HepG2 (cell line): ENCODE data around the gene RGS19. TPM values are rescaled to one million over a fixed set of nuclear protein-coding genes. Genes with fewer than 3 reads are reported as not detected.

Source experiments
- ATAC-seq: fragments of 200-7000 bp; cut with Tn5 transposase; 3 replicates; pipeline ENCODE4 v1.9.1; 2020; ENCODE audit warnings: mild to moderate bottlenecking, moderate library complexity
- BruUV-seq: library from RNA; stranded (reverse); fragments of 400-500 nt; replicated peaks from 2 replicates; lab custom pipeline; 2021; lab: Mats Ljungman, UMichigan
- CTCF ChIA-PET: fragments of 300-600 bp; formaldehyde crosslinking; extraction: SDS; loops from one replicate; lab custom pipeline; 2021; ENCODE audit warnings: low total read pairs, inconsistent platforms, low intra/inter-chr PET ratio; lab: Yijun Ruan, JAX
- POLR2A ChIA-PET: fragments of 350-600 bp; sonication (Branson Sonifier 250); formaldehyde crosslinking; loops from one replicate; lab custom pipeline; 2020; ENCODE audit warnings: antibody characterized with exemption, inconsistent platforms; lab: Yijun Ruan, JAX
- DNase-seq: peaks from one replicate; pipeline ENCODE4 v3.0.0-alpha.2; 2015; ENCODE audit warnings: low spot score
- FAIRE-seq: peaks from 3 replicates; lab custom pipeline; 2011; peaks lifted over from hg19 to GRCh38; lab: Jason Lieb, UNC
- H2AFZ ChIP-seq: one replicate; pipeline ENCODE4 v1.6.1; 2011; ENCODE audit warnings: low read length, inconsistent platforms
- H3K27ac ChIP-seq: fragments of 300-600 bp; 3 replicates; pipeline ENCODE4 v1.8.0; 2011; ENCODE audit warnings: mixed run types, mild to moderate bottlenecking, mixed read lengths, low read length, inconsistent platforms; ENCODE audit not compliant: insufficient read depth; ENCODE audit errors: extremely low read length
- H3K27me3 ChIP-seq, 2 experiments: fragments of 200-600 bp in 1 of 2; 2 replicates in 1 of 2; 3 replicates in 1 of 2; pipeline versions ENCODE4 v1.6.0 to v1.8.0; 2011; ENCODE audit warnings: low read length in 2 of 2, mild to moderate bottlenecking in 2 of 2, moderate library complexity in 2 of 2, inconsistent platforms in 1 of 2; ENCODE audit not compliant: insufficient read depth in 2 of 2, control insufficient read depth in 1 of 2
- H3K36me3 ChIP-seq, 2 experiments: fragments of 200-600 bp in 1 of 2; replicated peaks in 1 of 2; 2 replicates in 1 of 2; 3 replicates in 1 of 2; pipeline versions ENCODE4 v1.5.1 to v1.8.0; 2011; ENCODE audit warnings: low read length in 2 of 2, inconsistent platforms in 1 of 2; ENCODE audit not compliant: insufficient read depth in 2 of 2, control insufficient read depth in 1 of 2
- H3K4me1 ChIP-seq: 2 replicates; pipeline ENCODE4 v1.5.1; 2012; ENCODE audit warnings: low read length, inconsistent platforms; ENCODE audit not compliant: insufficient read depth
- H3K4me2 ChIP-seq: 2 replicates; pipeline ENCODE4 v1.6.0; 2011; ENCODE audit warnings: low read depth, low read length, inconsistent platforms
- H3K4me3 ChIP-seq, 3 experiments: fragments of 200-600 bp in 1 of 3; sonication (generic), shearing (Covaris generic) in 1 of 3; replicated peaks in 1 of 3; 2 replicates each; pipeline ENCODE4 v1.5.1; 2011 to 2016; ENCODE audit warnings: low read length in 3 of 3, inconsistent platforms in 2 of 3, low read depth in 2 of 3, mild to moderate bottlenecking in 2 of 3, control low read depth in 1 of 3, mixed read lengths in 1 of 3; ENCODE audit not compliant: insufficient read depth in 1 of 3
- H3K79me2 ChIP-seq: one replicate; pipeline ENCODE4 v1.6.1; 2011; ENCODE audit warnings: low read length, inconsistent platforms; ENCODE audit not compliant: insufficient read depth
- H3K9ac ChIP-seq: 2 replicates; pipeline ENCODE4 v1.6.0; 2011; ENCODE audit warnings: mild to moderate bottlenecking, low read depth, low read length, inconsistent platforms; ENCODE audit not compliant: insufficient read depth
- H3K9me3 ChIP-seq: 2 replicates; pipeline ENCODE4 v1.5.1; 2012; ENCODE audit warnings: mild to moderate bottlenecking, low read length
- H4K20me1 ChIP-seq: 2 replicates; pipeline ENCODE4 v1.6.0; 2011; ENCODE audit warnings: inconsistent platforms, mild to moderate bottlenecking, low read length, moderate library complexity; ENCODE audit not compliant: insufficient read depth
- ATF6 ChIP-seq: sonication (generic); formaldehyde crosslinking; conservative IDR thresholded peaks from 2 replicates; pipeline ENCODE4 v1.4.0; 2020; ENCODE audit warnings: missing genetic modification reagents
- CBX5 ChIP-seq: sonication (generic); formaldehyde crosslinking; IDR thresholded peaks from 2 replicates; pipeline ENCODE4 v1.4.0; 2020; ENCODE audit warnings: missing genetic modification reagents, borderline replicate concordance
- GTF3A ChIP-seq: sonication (generic); formaldehyde crosslinking; conservative IDR thresholded peaks from 2 replicates; pipeline ENCODE4 v1.4.0; 2020; ENCODE audit warnings: mild to moderate bottlenecking, missing genetic modification reagents
- KAT7 ChIP-seq: IDR thresholded peaks from 2 replicates; pipeline ENCODE4 v1.6.1; 2018; ENCODE audit warnings: borderline replicate concordance, missing compliant biosample characterization
- MXD3 ChIP-seq: IDR thresholded peaks from 2 replicates; pipeline ENCODE4 v1.6.1; 2016; ENCODE audit warnings: mild to moderate bottlenecking, missing biosample characterization, missing genetic modification reagents
- REXO4 ChIP-seq: sonication (generic); formaldehyde crosslinking; IDR thresholded peaks from 2 replicates; pipeline ENCODE4 v1.8.0; 2022; ENCODE audit warnings: missing genetic modification reagents, mild to moderate bottlenecking, borderline replicate concordance
- TARDBP ChIP-seq: sonication (generic); formaldehyde crosslinking; IDR thresholded peaks from 2 replicates; pipeline ENCODE4 v1.8.0; 2022; ENCODE audit warnings: mild to moderate bottlenecking, missing genetic modification reagents
- THYN1 ChIP-seq: sonication (generic); formaldehyde crosslinking; IDR thresholded peaks from 2 replicates; pipeline ENCODE4 v1.8.1; 2023; ENCODE audit warnings: low read depth, mild to moderate bottlenecking, moderate library complexity, missing genetic modification reagents, borderline replicate concordance
- TRIM24 ChIP-seq: sonication (generic); formaldehyde crosslinking; IDR thresholded peaks from 2 replicates; pipeline ENCODE4 v1.8.0; 2022; ENCODE audit warnings: mild to moderate bottlenecking, missing genetic modification reagents
- ZNF333 ChIP-seq: sonication (generic); formaldehyde crosslinking; IDR thresholded peaks from 2 replicates; pipeline ENCODE4 v1.4.0; 2020; ENCODE audit warnings: mild to moderate bottlenecking, missing genetic modification reagents, borderline replicate concordance
- ZNF549 ChIP-seq: sonication (generic); formaldehyde crosslinking; IDR thresholded peaks from 2 replicates; pipeline ENCODE4 v1.5.0; 2020; ENCODE audit warnings: missing genetic modification reagents
- WGBS: methylation state at CpG from one replicate; pipeline ENCODE4 v1.1.6; 2017; ENCODE audit warnings: low lambda C conversion rate; 5-methylcytosine and 5-hydroxymethylcytosine counted together
- in situ Hi-C: cut with HindIII; loops from 2 replicates; pipeline ENCODE4 v1.10.0; 2017; ENCODE audit warnings: low pct_unique_long_range_greater_than_20kb; ENCODE audit not compliant: extremely low pct_ligation_motif_present
- intact Hi-C: fragments of 100-400 bp; cut with micrococcal nuclease; formaldehyde crosslinking; loops from one replicate; pipeline ENCODE4 v1.10.0; 2022; ENCODE audit not compliant: unreplicated experiment
- polyA plus RNA-seq, 8 experiments: library from polyadenylated mRNA; depleted of rRNA in 3 of 8; stranded (reverse) in 7 of 8; unstranded in 1 of 8; fragments of >200 nt; fragmentation: Illumina TruSeq in 4 of 8; extraction: Trizol in 4 of 8; gene quantifications; 2 replicates each; pipeline versions ENCODE4 v1.2.1 to v1.2.3, GENCODE V29; 2011 to 2016; ENCODE audit warnings: low read depth in 4 of 8, missing spikeins in 1 of 8, mixed read lengths in 1 of 8; ENCODE audit not compliant: insufficient read depth in 1 of 8
- total RNA-seq, 5 experiments: library from RNA; depleted of rRNA; stranded (reverse); fragments of >200 nt; fragmentation: Illumina TruSeq; extraction: Trizol; gene quantifications; 2 replicates each; pipeline ENCODE4 v1.2.3, GENCODE V29; 2016; ENCODE audit warnings: low read depth in 1 of 5

The RGS19 gene
- total and polyA plus RNA-seq, 2 of the 13 experiments (the other 11 are each of a cell fraction or from before 2014, with no cell fraction given): 10.7 to 11.9 TPM

DNA sequence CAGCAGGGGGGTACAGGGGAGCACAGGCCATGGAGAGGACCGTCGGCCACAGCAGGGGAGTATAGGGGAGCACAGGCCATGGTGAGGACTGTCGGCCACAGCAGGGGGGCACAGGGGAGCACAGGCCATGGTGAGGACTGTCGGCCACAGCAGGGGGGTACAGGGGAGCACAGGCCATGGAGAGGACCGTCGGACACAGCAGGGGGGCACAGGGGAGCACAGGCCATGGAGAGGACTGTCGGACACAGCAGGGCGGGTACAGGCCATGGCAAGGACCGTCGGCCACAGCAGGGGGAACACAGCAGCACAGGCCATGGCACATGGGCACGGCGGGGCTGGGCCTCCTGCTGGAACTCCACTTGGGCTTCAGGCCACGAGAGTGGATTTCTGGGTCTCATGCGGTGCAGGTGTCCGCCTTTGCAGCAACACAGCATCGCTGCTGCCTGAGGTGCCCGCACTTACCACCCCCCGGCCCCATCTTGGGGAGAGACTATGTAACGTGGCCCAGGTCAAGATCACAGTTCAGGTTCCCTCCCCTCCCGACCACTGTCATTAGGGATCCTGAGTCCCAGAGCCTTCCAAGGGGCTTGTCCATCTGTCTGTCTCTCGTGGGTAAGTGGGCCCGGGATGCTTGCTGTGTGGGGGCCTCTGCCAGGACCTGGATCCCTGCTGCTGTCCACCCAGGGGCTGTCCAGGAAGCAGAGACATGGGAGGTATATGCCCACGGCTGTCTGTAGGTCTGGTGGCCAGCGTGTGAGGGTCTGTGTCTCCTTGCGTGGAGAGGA is 25.5 kb upstream of the RGS19 start (continued):
- TF ChIP-seq THYN1 (CRISPR knock-in tag) (no peak), ATF6 (CRISPR knock-in tag) (no peak)
- TF ChIP-seq, all 625 proteins: peak for 1

DNA sequence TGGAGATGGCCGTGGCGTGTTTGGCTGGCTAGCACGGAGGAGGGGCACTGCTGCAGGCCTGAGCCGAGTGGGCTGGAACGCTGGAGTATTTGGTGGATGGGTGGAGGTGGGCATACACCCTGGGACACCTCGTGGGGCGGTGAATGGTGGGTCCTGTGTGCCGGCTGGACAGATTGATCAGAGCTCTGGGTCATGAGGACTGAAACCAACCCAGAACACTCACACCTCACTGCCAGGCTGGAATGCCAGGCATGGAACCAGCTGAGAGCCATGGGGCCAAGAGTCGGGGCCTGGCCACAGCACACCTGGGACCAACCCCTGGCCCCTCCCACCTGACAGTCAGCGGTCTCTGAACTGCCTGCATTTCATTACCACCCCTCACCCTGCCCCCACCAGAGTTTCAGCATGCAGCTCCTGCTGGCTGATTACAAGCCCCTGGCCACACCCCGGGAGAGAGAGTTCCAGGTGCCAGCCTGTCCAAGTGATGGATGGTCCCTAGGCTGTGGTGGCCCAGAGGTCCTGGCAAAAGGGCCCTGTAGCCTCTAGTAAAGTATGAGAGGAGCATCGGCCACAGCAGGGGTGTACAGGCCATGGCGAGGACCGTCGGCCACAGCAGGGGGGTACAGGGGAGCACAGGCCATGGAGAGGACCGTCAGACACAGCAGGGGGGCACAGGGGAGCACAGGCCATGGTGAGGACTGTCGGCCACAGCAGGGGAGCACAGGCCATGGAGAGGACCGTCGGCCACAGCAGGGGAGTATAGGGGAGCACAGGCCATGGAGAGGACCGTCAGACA is 24.8 kb upstream of the RGS19 start:
- CTCF ChIA-PET: no interaction called here
- H3K79me2 ChIP-seq: no peaks in the 10 kb centered on the region
- no peak overlapping the region for H3K4me3 ChIP-seq
- FAIRE-seq (no peak), DNase-seq (no peak), ATAC-seq (no peak)
- TF ChIP-seq CBX5 (CRISPR knock-in tag) (no peak), ZNF549 (CRISPR knock-in tag) (no peak), THYN1 (CRISPR knock-in tag) (no peak), REXO4 (CRISPR knock-in tag) (no peak), TARDBP (CRISPR knock-in tag) (no peak), KAT7 (CRISPR knock-in tag) (no peak), ZNF333 (no peak), TRIM24 (CRISPR knock-in tag) (no peak), GTF3A (no peak), MXD3 (CRISPR knock-in tag) (no peak)
- 24% methylated on average over 19 of the region's 20 CpGs for WGBS
- in situ Hi-C loops: no loop called here
- intact Hi-C loops: loop anchor here (2.0 kb wide), 1 partner anchor 17 kb away; no protein-coding TSS in a partner anchor
- no peak overlapping the region for H3K4me2 ChIP-seq
- H3K4me1 ChIP-seq: no peaks in the 10 kb centered on the region
- BruUV-seq: no TSS peak
- no peak overlapping the region for H3K9ac ChIP-seq
- no peak overlapping the region for H3K27ac ChIP-seq
- H3K27me3 ChIP-seq: peaks cover 53 to 89% of the 10 kb centered on the region in 2 experiments
- H3K36me3 ChIP-seq: no peaks in the 10 kb centered on the region
- no peak overlapping the region for H2AFZ ChIP-seq
- POLR2A ChIA-PET: no interaction called here
- no peaks in the 10 kb centered on the region for H3K9me3 ChIP-seq
- peaks cover 3% of the 10 kb centered on the region; the same call in 1 of the 2 replicates for H4K20me1 ChIP-seq
